ENCODE data around the gene MGMT. TPM values are rescaled to one million over a fixed set of nuclear protein-coding genes. Genes with fewer than 3 reads are reported as not detected.

Gene MGMT
- total and polyA plus RNA-seq, 9 of the 15 experiments (the other 6 are each of a cell fraction or from before 2014, with no cell fraction given), result 0.03 to 0.29 (median 0.11) TPM; not detected in 4

DNA sequence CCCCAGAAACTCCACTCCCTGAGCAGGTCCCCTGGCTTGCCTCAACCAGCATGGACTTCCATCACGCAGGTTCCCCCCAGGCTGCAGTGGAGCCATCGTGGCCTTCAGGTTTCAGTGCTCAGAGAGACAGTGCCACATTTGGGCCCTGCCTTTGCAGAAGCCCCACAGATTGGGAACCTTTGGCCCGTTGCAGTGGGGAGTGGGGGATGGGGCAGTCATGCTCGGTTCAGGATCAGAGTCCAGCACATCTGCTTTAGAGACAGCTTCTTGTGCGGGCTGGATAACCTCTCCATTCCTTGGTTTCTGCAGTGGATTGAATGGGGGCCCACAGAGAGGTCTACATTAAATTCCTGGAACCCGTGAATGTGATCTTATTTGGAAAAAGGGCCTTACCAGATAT is 313.2 kb downstream of the MGMT start (continued):
- TF ChIP-seq, protein P1, sequence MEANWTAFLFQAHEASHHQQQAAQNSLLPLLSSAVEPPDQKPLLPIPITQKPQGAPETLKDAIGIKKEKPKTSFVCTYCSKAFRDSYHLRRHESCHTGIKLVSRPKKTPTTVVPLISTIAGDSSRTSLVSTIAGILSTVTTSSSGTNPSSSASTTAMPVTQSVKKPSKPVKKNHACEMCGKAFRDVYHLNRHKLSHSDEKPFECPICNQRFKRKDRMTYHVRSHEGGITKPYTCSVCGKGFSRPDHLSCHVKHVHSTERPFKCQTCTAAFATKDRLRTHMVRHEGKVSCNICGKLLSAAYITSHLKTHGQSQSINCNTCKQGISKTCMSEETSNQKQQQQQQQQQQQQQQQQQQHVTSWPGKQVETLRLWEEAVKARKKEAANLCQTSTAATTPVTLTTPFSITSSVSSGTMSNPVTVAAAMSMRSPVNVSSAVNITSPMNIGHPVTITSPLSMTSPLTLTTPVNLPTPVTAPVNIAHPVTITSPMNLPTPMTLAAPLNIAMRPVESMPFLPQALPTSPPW (CRISPR knock-in tag; IDR thresholded peaks at IDR 0.05), result no peak

DNA sequence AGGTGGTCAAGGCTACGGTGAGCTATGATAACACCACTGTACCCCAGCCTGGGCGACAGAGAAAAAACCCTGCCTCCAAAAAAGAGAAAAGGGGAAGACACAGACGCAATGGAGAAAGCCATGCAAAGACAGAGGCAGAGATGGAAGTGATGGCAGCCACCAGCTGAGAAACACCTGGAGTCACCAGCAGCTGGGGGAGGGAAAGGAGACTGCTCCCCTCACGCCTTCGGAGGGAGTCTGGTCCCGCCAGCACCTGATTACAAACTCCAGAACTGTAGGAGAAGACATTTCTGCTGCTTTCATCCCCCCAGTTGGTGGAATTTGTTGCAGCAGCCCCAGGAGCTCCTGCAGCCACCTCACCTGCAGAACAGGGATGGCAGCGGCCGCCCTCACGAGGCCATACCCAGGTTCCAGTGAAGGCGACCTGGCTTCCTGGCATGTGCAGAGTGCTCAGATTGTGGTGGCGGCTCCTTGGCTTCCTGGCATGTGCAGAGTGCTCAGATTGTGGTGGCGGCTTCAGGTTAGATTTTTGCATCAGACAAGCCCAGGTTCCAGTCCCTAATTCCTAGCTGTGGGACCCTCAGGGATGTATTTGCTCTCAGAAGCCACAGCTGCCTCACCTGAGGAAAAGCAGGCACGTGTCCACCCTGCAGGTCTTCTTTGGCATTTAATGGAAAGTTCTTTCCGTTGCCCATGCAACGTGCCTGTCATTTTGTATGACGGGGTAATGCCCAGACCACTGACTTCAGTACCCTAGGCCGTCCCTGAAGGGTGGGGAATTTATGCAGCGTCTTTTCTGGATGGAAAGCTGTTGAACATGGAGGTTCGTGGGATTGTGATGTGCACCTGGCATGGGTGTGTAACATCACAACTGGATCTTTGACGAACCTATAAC is 314.1 kb downstream of the MGMT start:
- no peak overlapping the region for H3K9ac ChIP-seq (ENCODE audit: insufficient read depth in 1 of 2, low read depth in 2 of 2, low read length in 2 of 2)
- no peaks in the 10 kb centered on the region for H4K20me1 ChIP-seq (replicated peaks; ENCODE audit: control insufficient read depth, insufficient read depth, low read length)
- DNase-seq (ENCODE audit: extremely low read depth in 1 of 4, low spot score in 3 of 4), result no peak
- CTCF ChIA-PET (ENCODE audit: low intra/inter-chr PET ratio), result no interaction called here
- in situ Hi-C loops (cut with MboI) (no loop called here), intact Hi-C loops (cut with micrococcal nuclease) (no loop called here)
- no peaks in the 10 kb centered on the region for H3K36me3 ChIP-seq (ENCODE audit: control insufficient read depth, insufficient read depth, low read length)
- POLR2A ChIA-PET, result interaction anchor here (0.6 kb wide), 1 partner anchor 72 kb away, joined by 3 read pairs; no protein-coding TSS in a partner anchor
- H3K79me2 ChIP-seq (ENCODE audit: control insufficient read depth, insufficient read depth, low read length), result no peaks in the 10 kb centered on the region
- no peaks in the 10 kb centered on the region for H3K9me1 ChIP-seq (ENCODE audit: control insufficient read depth, insufficient read depth, low read length)
- 1% methylated on average over 12 of the region's 20 CpGs for WGBS (ENCODE audit: insufficient coverage, low coverage, missing lambda C conversion rate)
- FAIRE-seq, result no peak
- H3K9me3 ChIP-seq (replicated peaks; ENCODE audit: control insufficient read depth, insufficient read depth, low read depth, low read length), result no peaks in the 10 kb centered on the region
- H3K4me1 ChIP-seq (replicated peaks in 1 of 2; ENCODE audit: control insufficient read depth in 2 of 2, insufficient read depth in 2 of 2, low read length in 2 of 2), result no peaks in the 10 kb centered on the region
- H3K4me2 ChIP-seq (ENCODE audit: insufficient read depth, low read length), result no peak overlapping the region
- no peak overlapping the region for H3K4me3 ChIP-seq
- no peak overlapping the region for H3K27ac ChIP-seq (ENCODE audit: extremely low read depth, low read depth, low read length)
- ATAC-seq, result no peak
- BruUV-seq (replicated peaks), result no TSS peak
- H2AFZ ChIP-seq (ENCODE audit: low read depth, low read length), result no peak overlapping the region
- peaks cover 0 to 25% of the 10 kb centered on the region in 2 experiments; a peak in 3 of 5 replicates for H3K27me3 ChIP-seq (ENCODE audit: control insufficient read depth in 2 of 2, insufficient read depth in 2 of 2, low read length in 2 of 2)
- TF ChIP-seq KLF16 (IDR thresholded peaks at IDR 0.05) (no peak), RBFOX2 (IDR thresholded peaks at IDR 0.05; ENCODE audit: low read depth, low read length) (no peak), TAL1 (IDR thresholded peaks at IDR 0.05) (no peak), CAMTA2 (CRISPR knock-in tag; conservative IDR thresholded peaks at IDR 0.05) (no peak), HNRNPLL (IDR thresholded peaks at IDR 0.05; ENCODE audit: low read depth, low read length, poor library complexity, severe bottlenecking) (no peak), STAT5B (CRISPR knock-in tag; IDR thresholded peaks at IDR 0.05) (no peak), LEF1 (IDR thresholded peaks at IDR 0.05) (no peak), PRMT5 (CRISPR knock-in tag; IDR thresholded peaks at IDR 0.05) (no peak), NELFE (IDR thresholded peaks at IDR 0.05; ENCODE audit: insufficient read depth, insufficient read length) (no peak), SMARCE1 (IDR thresholded peaks at IDR 0.05) (no peak)
- TF ChIP-seq, protein P2, sequence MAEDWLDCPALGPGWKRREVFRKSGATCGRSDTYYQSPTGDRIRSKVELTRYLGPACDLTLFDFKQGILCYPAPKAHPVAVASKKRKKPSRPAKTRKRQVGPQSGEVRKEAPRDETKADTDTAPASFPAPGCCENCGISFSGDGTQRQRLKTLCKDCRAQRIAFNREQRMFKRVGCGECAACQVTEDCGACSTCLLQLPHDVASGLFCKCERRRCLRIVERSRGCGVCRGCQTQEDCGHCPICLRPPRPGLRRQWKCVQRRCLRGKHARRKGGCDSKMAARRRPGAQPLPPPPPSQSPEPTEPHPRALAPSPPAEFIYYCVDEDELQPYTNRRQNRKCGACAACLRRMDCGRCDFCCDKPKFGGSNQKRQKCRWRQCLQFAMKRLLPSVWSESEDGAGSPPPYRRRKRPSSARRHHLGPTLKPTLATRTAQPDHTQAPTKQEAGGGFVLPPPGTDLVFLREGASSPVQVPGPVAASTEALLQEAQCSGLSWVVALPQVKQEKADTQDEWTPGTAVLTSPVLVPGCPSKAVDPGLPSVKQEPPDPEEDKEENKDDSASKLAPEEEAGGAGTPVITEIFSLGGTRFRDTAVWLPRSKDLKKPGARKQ (CRISPR knock-in tag; IDR thresholded peaks at IDR 0.05), result no peak
- TF ChIP-seq, protein P3, sequence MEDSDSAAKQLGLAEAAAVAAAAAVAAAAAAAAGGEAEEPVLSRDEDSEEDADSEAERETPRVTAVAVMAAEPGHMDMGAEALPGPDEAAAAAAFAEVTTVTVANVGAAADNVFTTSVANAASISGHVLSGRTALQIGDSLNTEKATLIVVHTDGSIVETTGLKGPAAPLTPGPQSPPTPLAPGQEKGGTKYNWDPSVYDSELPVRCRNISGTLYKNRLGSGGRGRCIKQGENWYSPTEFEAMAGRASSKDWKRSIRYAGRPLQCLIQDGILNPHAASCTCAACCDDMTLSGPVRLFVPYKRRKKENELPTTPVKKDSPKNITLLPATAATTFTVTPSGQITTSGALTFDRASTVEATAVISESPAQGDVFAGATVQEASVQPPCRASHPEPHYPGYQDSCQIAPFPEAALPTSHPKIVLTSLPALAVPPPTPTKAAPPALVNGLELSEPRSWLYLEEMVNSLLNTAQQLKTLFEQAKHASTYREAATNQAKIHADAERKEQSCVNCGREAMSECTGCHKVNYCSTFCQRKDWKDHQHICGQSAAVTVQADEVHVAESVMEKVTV (CRISPR knock-in tag; IDR thresholded peaks at IDR 0.05), result no peak
- TF ChIP-seq, protein P4, sequence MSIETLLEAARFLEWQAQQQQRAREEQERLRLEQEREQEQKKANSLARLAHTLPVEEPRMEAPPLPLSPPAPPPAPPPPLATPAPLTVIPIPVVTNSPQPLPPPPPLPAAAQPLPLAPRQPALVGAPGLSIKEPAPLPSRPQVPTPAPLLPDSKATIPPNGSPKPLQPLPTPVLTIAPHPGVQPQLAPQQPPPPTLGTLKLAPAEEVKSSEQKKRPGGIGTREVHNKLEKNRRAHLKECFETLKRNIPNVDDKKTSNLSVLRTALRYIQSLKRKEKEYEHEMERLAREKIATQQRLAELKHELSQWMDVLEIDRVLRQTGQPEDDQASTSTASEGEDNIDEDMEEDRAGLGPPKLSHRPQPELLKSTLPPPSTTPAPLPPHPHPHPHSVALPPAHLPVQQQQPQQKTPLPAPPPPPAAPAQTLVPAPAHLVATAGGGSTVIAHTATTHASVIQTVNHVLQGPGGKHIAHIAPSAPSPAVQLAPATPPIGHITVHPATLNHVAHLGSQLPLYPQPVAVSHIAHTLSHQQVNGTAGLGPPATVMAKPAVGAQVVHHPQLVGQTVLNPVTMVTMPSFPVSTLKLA (conservative IDR thresholded peaks at IDR 0.05), result no peak

All from K562 (cell line).